Measurements from ENCODE around the gene PKIG. TPM values are rescaled to one million over a fixed set of nuclear protein-coding genes. Genes with fewer than 3 reads are reported as not detected.

PKIG gene
- total RNA-seq, 4 donors from 2014 or later, result 21.5 to 42.6 (median 28.2) TPM

DNA sequence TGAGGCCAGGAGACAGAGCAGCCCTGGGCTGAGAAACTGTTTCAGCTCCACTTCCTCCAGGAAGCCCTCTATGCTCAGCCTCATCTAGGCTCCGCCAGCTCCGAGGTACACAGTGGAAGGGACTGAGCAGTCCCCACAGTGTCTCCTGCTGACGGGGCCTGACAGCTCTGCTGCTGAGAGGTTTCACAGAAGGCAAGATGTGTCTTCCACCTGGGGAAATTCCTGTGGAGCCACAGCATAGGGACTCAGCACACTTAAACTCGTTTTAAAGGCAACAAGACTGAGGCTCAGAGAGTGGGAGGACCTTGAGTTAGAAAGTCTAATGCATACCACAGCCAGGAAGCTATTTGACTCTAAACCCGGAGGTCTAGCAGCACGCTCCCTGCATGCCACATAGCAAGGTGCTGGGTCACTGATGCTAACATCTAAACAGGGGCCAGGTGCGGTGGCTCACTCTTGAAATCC, 62.3 kb downstream of the PKIG start:
- intact Hi-C loops (cut with DNase I; ENCODE audit: low total_unique reads), result no loop called here
- no peak overlapping the region for H3K4me3 ChIP-seq (ENCODE audit: low read depth, poor library complexity, severe bottlenecking)
- TF ChIP-seq, protein P1, sequence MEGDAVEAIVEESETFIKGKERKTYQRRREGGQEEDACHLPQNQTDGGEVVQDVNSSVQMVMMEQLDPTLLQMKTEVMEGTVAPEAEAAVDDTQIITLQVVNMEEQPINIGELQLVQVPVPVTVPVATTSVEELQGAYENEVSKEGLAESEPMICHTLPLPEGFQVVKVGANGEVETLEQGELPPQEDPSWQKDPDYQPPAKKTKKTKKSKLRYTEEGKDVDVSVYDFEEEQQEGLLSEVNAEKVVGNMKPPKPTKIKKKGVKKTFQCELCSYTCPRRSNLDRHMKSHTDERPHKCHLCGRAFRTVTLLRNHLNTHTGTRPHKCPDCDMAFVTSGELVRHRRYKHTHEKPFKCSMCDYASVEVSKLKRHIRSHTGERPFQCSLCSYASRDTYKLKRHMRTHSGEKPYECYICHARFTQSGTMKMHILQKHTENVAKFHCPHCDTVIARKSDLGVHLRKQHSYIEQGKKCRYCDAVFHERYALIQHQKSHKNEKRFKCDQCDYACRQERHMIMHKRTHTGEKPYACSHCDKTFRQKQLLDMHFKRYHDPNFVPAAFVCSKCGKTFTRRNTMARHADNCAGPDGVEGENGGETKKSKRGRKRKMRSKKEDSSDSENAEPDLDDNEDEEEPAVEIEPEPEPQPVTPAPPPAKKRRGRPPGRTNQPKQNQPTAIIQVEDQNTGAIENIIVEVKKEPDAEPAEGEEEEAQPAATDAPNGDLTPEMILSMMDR (IDR thresholded peaks at IDR 0.05), result no peak
- TF ChIP-seq POLR2A (IDR thresholded peaks at IDR 0.05), result no peak
- no peak for DNase-seq (ENCODE audit: low spot score in 2 of 2)
- 66 to 92% methylated on average over 7 of the region's 7 CpGs for WGBS, 2 donors

DNA sequence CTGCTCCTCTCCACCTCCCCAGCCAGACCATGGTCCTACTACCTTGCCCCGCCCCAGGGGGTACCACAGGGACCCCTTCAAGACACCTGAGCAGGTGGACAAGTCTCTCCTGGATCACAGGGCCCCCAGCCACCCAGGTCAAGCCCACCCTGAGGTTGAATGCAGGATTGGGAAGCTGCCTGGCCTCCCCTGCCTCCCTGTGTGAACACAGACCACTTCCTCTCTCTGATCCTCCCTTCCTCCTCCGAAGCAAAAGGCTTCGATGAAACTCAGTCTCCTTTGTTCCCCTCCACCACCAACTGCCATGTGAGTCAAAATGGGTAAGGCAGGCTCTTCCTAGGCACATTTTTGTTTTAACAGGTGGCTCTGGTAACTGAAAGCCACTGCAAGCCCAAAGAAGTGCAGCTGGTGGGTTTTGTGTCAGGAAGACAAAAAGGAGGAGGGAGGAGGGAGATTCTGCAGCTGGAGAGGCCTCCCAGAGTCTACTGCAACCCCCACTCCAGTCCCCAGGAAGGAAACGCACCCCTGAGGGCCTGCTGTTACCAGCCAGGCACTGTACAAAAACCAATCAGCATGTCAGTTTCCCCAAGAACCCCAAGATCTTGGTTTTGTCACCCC, 63.8 kb downstream of the PKIG start:
- TF ChIP-seq, protein P1 (IDR thresholded peaks at IDR 0.05), result no peak
- TF ChIP-seq POLR2A (IDR thresholded peaks at IDR 0.05), result no peak
- H3K4me3 ChIP-seq (ENCODE audit: low read depth, poor library complexity, severe bottlenecking), result no peak overlapping the region
- intact Hi-C loops (cut with DNase I; ENCODE audit: low total_unique reads), result no loop called here
- no peak for DNase-seq (ENCODE audit: low spot score in 2 of 2)
- 55 to 80% methylated on average over 4 of the region's 4 CpGs for WGBS, 2 donors

DNA sequence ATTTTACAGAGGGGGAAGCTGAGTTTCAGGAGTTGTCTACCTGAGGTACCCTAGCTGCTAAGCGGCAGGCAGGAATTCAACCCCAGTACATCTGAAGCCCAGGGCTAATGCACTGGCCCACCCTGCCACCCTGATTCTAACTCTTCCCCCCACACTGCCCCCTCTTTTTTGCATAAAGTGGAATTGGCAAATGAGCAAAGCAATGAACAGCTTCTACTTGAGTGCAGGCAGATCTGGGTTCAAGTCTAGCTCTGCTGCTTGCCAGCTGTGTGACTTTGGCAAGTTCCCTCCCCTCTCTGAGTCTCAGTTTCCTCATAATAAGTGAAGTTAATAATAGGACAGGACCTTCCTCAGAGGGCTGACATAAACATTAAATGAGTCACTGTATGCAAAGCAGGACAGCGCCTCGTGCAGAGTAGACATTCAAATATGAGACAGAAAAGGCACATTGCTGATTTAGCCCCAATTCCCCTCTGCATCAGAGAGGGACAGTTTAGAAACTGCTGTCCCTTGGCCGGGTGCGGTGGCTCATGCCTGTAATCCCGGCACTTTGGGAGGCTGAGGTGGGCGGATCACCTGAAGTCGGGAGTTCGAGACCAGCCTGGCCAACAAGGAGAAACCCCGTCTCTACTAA, 64.4 kb downstream of the PKIG start:
- 68 to 69% methylated on average over 10 of the region's 10 CpGs for WGBS, 2 donors
- TF ChIP-seq, protein P1 (IDR thresholded peaks at IDR 0.05), result no peak
- no peak for TF ChIP-seq POLR2A (IDR thresholded peaks at IDR 0.05)
- no peak overlapping the region for H3K4me3 ChIP-seq (ENCODE audit: low read depth, poor library complexity, severe bottlenecking)
- intact Hi-C loops (cut with DNase I; ENCODE audit: low total_unique reads), result no loop called here
- no peak for DNase-seq (ENCODE audit: low spot score in 2 of 2)

DNA sequence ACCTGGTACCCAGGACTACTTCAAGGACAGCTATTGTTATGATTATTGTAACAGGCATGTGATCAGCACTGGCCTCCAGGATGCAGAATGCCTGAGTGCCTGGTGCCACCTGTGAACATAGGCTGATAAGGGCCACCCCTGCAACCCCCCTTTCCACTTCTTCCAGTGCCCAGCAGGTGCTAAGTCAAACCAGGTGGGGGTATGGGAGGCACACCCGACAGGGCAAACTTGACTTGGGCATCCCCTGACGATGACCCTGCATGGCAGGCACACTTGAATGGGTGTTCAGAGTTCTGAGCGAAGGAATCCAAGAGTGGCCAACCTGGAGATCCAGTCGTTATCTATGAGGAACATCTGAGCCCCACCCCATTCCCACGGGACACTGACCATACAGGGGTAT, 65.7 kb downstream of the PKIG start:
- DNase-seq (ENCODE audit: low spot score in 2 of 2), result no peak
- no peak overlapping the region for H3K4me3 ChIP-seq (ENCODE audit: low read depth, poor library complexity, severe bottlenecking)
- intact Hi-C loops (cut with DNase I; ENCODE audit: low total_unique reads), result no loop called here
- 86 to 89% methylated on average over 5 of the region's 5 CpGs for WGBS, 2 donors
- TF ChIP-seq, protein P1 (IDR thresholded peaks at IDR 0.05), result no peak
- no peak for TF ChIP-seq POLR2A (IDR thresholded peaks at IDR 0.05)

DNA sequence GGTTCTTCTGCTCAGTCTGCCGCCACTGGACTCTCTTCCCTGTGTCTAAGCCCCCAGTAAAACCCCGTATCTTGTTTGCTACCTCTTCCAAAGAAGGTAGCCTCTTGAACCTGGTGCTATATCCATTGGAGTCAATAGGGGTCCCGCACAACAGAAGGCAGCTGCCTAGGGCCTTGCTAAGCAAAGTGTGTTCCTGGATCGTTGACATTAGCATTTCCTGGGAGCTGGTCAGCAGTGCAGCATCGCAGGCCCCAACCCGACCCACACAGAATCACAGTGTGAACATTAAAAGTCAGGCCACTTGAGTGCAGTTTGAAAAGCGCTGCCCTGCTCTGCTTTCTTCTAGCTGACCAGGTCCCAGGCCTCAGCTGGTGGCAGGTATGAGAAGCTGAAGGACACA, 66.2 kb downstream of the PKIG start:
- TF ChIP-seq, protein P1 (IDR thresholded peaks at IDR 0.05), result no peak
- no peak for TF ChIP-seq POLR2A (IDR thresholded peaks at IDR 0.05)
- no peak overlapping the region for H3K4me3 ChIP-seq (ENCODE audit: low read depth, poor library complexity, severe bottlenecking)
- DNase-seq (ENCODE audit: low spot score in 2 of 2), result no peak
- intact Hi-C loops (cut with DNase I; ENCODE audit: low total_unique reads), result no loop called here
- 82 to 87% methylated on average over 7 of the region's 7 CpGs for WGBS, 2 donors
